ENCODE data around the gene PASK.
"Not testable (repeated sequence)": the region's sequence is repeated elsewhere in the genome, so short reads cannot be mapped to it uniquely, and the experiment has no call there.

Gene PASK

DNA sequence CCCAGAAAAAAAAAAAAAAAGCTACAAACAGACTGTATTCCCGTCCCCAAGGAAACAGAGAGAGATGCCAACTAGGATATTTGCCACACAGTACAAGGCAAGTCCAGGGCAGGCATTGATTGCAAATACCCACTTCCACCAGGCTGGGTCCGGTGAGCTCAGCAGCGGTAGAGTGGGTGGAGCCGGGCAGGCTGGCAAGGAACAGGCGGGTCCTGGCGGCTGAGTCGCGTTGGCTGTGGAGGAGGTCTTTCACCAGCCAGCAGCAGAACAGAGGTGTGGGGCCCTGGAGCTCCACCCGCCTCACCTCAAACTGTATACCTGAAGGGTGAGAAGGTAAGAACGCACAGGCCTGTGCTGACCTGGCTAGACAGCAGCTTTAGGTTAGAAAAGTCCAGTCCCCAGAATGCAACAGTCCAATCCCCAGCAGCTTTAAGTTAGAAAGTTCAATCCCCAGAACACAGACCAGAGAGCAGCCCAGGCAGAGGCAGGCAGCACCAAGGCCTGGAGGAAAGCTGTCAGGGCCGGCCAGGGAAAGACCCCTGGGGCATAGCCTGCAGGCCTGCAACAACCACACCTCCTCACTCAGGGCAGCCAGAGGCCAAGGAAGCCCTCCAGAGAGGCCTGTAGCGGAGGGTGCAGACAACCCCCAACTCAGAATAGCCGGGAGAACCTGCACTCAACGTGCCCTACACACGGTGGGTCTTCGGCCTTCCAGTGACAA is 25.3 kb downstream of the PASK start:
- no peak for DNase-seq

DNA sequence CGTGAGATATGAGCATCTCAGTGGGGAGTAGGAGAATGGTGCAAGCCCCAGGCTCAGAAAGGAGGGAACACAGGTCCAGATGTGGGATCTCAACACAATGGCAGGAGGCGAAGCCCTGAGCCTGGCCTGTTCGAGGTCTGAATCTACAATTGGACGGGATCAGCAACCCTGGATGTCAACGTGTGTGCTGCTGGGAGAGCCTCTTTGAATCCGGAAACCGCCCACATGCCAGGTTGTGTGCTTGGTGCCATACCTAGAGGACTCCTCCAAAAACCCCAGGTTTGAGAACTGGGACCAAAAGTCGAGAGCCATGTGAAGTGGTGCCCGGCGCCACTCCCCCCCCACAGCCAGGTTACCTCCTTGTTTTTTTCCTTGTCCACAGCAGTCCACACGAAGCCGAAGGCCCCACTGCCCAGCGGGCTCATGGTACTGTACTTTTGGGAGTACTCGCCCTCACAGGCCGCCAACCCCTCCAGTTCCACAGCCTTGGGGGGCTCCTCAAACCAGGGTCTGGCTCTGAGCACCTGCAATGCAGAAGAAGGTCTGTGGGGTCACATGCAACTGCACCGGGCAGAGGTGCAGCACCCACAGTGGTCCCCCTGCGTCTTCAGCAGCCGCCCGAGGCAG is 26.8 kb downstream of the PASK start:
- no peak for DNase-seq

DNA sequence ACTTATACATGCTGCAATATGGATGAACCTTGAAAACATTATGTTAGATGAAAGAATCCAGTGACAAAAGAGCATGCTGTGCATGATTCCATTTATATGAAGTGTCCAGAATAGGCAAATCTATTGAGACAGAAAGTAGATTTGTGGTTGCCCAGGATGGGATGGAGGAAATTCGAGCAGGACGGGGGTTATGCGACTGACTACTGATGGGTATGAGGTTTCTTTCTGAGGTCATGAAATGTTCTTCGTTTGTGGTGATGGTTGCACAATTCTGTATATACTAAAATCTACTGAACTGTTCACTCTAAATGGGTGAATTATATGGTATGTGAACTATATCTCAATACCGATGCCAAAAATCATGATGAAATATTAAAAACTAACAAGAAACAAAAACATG is 28.3 kb downstream of the PASK start:
- DNase-seq = no peak

DNA sequence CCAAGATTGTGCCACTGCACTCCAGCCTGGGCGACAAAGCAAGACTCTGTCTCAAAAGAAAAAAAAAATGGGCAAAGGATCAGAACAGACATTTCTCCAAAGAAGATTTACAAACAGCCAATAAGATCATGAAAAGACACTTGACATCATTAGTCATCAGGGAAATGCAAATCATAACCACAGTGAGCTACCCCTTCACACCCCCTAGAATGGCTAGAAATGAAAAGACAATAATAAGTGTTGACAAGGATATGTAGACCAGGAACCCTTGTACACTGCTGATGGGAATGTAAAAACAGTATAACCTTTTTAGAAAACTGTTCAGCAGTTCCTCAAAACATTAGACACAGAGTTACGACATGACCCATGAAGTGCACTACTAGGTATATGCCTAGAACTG is 28.8 kb downstream of the PASK start:
- DNase-seq = no peak

DNA sequence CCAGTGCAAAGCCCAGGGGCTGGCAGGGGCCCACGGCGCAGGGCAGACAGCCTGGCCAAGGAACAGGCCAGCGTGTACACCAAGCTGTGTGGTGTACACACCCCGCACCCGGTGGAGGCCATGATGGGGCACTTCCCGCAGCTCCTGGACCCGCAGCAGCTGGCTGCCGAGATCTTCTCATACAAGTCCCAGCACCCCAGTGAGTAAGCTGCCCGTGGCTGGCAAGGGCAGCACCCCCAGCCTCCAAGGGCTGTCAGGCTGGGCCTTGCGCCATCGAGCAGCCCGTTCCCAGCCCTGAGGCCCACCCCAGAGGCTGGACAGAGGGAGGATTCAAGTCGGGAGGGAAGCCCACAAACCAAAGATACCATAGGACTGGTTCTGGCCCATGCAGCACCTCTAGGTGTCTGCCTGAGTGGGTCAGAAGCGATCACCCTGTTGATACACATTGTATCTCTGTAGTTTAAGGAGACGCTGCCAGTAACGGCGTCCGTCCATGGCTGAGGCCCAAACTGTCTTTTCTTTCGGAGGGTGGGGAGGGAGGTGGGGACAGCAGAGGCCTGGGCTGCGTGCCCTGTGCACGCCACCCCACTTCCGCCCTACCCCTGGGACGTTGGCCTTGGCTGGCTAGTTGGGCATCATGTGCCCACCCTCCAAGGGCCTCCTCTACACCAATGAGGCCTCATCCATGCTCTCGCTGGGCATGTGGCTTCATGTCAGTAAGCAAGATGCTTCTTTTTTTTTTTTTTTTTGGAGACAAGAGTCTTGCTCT is 30.4 kb downstream of the PASK start:
- DNase-seq = no peak

DNA sequence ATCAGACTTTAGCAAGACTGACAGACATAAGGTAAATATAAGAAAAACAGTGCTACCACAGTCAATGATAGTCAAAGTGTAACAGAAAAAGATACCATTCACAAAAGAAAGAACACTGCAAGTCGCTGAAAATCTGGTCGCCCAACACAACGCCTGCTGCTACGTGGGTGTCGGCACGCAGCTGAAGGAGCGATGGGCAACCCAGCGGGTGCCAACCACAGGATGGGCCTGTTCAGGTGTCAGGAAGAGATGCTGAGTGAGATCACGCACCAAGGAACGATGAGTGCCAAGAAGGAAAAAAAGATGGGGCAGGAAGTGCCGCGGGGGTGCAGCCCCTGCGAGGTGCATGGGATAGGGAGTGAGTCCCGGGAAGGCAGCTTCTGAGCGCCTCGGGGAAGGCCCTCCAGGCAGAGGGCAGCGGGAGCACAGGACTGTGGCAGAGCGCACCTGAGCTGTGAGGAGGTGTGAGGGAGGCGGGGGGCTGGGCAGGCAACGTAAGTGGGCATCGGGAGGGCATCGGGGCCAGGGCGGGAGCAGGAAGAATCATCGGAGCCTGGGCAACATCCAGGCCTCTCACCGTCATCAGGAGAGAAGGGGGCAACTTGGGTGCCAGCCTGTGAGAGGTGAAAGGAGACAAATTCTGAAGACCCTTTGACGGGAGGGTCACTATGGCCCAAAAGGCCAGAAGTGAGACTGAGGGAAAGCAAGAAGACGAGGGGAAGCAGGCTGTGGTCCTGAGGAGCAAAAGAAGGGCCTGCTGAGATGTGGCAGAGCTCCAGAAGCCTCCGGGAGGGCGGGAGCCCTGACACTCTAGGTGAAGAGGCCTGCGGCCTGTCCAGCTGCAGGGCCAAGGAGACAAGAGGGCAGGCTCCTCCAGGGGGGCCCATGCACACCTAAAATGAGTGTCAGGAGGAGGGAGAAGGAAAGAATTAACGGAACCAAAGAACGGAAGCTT is 32.4 kb downstream of the PASK start:
- no peak for DNase-seq

DNA sequence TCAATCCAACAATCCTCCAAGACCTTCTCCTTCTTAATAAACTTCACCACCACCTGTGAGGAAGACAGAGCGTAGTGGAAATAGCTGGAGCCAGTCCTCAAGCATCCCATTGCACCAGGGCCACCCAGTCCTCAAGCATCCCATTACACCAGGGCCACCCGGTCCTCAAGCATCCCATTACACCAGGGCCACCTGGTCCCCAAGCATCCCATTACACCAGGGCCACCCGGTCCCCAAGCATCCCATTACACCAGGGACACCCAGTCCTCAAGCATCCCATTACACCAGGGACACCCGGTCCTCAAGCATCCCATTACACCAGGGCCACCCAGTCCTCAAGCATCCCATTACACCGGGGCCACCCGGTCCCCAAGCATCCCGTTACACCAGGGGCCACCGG is 33.9 kb downstream of the PASK start:
- no peak for DNase-seq

DNA sequence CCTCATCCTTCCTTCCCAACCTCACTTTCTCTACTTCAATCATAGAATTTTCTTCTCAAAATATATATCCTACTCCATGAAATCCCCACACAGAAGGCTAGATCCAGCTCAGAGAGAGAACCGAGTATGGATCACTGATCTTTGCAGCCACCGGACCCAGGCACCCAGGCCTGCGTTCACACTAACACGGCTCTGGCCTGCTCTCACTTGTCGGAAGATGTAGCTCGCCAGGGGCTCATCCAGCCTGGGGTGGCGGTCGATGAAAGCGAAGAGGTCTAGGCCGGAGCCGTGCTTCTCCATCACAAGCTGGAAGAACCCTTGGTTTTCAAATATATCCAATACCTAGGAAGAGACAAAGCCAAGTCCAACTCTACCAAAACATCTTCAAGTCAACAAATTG is 34.4 kb downstream of the PASK start:
- DNase-seq = no peak

DNA sequence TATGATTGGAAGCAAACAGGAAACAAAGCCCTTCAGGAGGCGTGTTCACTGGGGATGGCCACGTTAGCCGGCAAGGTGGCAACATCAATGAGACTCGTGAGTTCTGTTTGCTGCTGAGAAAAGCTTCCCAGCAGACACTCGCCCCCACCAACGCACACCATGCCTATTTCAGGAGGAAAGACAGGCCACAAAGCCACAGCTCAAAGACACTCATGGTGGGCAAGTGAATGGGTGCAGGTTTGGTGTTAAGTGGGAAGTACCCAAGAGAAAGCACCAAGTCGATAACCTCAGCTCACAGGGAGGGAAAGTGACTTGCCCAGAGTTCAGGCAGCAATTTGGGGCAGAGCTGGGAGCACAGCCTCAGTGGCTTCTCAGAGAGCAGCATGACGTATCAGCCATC is 36.7 kb downstream of the PASK start:
- DNase-seq = no peak

DNA sequence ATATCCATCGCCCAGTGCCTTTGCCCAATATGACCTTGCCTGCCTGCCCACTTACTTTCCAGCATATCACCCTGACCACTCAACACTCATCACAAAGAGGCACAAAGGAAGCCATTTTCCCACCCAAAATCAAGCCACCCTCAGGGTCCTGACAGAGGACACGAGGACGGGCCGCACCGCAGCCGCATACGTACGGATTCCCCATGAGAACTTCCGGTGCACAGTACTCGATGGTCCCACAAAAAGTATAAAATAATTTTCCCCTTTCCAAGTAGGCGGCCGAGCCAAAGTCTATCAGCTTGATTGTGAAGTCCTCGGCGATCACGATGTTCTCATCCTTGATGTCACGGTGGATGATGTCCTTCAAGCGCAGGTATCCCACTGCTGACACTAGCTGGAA is 37.2 kb downstream of the PASK start:
- no peak for DNase-seq

DNA sequence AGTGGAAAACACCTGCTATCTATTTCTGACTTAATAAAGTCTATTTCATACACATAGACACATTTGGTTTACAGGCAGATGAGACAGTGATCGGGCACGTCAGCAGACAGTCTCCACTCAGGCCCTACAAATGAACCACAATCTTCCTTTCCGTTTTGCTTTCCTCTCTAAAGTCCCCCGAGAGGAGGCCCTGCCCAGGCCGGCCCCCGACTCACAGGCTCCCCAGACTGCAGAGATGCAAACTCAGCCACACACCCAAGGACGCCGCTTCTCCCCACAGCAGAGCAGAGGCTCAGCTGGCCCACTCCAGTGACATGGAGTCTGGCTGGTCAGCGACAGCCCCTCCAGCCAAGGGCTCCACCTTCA is 37.8 kb downstream of the PASK start:
- no peak for DNase-seq

DNA sequence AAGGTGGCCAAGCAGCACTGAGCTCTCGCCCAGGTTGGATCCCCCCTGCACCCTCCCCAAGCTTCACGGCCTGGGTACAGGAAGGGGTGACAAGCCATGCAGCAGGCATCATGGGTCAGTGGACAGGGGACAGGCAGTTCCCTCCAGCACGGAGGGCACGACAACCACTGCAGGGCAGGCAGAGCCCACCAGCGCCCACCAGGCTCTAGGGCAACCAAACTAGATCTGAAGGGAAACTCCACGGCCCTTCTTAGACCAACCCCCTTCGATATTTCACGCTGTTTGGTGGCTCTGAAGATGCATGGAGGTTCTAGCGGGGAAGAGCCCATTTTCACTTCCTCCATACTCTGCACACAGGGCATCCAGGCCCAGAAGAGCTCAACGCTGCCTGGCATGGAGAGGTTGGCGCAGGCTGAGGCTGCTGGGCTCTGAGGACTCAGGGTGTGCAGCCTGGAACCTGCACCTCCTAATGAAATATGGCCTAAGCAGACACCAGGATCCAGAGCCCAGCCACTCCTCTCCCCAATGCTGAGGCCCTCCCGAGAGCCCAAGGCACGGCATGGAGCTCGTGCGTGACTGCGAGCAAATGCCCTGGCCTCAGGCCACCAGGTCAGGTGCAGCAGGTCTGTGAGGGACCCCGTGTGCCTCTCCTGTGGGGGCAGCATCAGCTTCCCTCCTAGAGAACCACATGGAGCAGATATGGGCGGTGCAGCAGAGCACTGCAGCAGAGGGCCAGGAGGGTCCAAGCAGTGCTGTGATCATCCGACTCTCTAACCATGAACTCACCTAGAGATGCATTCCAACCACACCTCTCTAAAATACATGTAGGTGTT is 38.4 kb downstream of the PASK start:
- DNase-seq = no peak

DNA sequence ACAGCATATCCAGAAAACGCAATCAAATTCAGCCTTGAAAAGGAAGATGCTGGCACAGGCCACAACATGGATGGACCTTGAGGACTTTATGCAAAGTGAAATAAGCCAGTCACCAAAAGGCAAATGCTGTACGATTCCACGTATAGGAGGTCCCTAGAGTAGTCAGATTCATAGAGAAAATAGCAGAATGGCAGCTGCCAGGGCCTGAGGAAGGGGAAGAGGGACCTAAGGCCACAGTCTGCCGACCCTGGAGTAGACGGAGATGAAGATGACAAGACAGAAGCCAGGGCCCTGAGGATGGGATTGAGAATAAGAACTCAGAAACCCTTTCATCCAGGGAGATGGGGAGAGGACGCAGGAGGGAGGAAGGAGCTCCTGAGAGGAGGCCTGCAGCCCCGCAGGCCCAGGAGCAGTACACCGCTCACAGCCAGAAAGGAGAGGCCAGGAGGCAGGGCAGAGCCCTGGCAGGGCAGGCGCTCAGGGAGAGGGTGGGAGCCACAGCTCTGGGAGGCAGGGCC is 39.1 kb downstream of the PASK start:
- no peak for DNase-seq

DNA sequence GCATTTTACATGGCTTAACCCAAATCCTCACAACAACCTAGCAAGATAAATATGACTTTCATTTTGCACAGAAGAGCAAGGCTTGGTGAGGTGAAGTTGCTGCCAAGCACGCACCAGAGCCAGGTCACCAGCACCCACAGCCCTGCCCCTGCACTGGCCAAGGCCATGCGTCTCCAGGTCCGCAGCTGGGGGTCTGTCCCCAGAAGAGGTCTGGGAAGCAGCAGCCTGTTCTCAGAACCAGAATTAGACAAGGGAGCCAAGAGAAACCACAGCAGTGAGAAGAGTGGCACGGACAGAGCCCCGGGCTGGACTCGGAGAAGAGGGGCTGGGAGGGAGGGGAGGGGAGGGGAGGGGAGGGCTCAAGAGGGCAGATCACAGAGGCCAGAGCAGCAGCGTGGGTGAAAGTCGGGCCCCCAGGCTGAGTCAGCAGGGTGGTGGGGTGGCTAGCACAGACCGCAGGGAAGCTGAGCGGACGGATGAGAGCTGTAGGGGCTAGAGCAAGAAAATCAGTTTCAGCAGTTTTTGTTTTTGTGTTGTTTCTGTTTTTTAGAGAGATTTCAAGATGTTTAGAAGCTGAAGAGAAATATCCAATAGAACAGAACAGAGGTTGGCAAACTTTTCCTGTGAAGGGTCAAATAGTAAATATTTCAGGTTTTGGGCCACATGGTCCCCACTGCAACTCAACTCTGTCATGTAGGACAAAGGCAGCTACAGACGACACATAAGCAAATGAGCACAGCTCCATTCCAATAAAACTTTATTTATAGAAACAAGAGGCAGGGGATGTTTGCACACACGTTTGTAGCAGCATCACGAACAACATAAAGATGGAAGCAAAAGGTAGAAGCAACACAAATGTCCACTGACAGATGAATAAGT is 39.8 kb downstream of the PASK start:
- DNase-seq = no peak

DNA sequence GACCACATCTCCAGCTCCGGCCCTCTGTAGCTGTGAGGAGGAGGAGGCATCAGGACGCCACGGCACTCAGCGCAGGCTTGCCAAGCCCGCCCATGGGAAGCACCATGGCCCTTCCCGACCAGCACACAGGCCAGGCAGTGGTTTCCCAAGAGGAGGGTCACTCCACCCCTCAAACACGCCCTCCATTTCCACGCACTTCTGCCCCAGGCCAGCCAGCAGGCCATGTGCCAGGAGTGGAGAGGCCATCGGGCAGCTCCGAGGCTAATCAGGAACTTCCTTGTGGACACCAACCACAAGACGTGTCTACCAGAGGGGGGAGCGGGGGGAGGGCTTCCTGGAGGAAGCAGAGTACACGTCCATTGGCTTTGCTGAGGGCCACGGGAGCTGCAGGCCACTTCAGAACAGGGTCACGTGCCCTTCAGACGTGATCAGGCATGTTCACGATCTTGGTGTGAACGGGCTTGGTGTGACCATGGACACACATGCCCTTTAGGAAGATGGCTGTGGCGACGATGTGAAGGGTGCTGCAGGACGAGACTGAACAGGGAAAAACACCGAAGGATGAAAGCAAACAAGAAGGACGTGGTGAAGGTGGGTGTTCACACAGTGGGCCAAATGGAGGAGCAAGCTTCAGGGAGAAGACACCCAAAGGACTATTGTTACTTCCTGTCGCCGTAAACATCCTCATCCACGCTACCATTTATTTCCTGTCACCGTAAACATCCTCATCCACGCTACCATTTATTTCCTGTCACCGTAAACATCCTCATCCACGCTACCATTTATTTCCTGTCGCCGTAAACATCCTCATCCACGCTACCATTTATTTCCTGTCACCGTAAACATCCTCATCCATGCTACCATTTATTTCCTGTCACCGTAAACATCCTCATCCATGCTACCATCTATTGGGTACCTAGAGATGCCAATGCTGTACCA is 40.7 kb downstream of the PASK start:
- DNase-seq = no peak

DNA sequence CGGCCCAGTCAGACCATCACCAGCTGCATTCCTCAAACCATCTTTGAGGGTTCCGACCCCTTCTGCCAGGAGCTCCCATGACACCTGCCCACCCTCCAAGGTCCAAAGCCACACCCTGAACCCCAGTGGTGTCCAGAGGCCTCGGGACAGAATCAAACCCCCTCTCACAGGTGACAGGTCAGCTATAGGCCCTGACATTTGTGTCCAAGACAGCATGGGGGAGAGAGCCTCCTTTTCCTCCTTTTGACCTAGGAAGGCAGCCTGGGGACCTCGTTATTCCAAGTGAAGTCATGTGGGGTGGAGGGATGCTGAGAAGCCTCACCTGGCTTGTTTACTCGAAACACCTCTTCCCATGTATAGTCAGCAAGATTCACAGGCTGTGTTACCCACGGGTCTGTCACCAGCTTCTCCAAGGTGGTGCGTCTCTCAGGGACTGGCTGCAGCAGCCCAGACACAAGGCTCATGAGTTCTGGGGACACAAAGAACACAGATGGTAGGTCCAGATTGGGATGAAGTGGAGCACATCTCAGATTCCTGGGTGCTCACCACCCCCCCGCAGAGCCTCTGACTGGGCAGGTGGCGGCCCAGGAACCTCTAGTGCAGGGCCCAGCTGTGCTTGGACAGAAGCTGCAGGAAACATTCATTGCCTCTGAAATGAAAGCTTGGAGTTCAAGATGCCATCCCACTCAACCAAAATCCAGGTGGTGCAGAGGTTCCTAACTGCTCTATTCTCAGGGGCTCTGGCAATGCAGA is 42.1 kb downstream of the PASK start:
- no peak for DNase-seq

DNA sequence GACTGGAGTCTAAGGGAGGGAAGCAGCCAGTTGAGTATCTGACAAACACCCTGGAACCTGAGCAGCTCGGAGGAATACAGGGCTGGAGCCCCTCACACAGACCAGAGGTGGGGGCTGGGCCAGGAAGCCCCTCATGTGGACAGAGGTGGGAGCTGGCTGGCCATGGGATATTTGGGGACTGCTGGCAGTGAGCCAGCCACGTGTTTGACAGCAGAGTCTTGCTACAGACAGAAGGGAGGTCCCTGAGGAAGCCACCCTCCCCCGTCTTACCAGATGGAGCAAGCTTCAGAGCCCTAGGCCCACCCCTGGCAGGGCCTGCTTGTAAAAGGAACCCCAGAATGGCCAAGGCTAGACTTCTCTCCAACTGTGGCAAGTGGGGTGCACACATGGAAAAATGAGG is 43.6 kb downstream of the PASK start:
- no peak for DNase-seq

DNA sequence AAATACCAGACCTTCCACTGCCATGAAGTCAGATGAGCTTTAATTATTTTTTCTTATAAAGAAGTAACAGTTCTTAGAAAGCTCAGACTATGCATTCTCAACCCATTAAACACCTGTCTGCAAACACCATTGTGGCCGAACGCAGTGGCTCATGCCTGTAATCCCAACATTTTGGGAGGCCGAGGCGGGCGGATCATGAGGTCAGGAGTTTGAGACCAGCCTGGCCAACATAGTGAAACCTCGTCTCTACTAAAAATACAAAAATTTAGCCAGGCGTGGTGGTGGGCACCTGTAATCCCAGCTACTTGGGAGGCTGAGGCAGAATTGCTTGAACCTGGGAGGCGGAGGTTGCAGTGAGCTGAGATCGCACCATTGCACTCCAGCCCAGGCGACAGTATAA is 44.7 kb downstream of the PASK start:
- DNase-seq = not testable (repeated sequence)

DNA sequence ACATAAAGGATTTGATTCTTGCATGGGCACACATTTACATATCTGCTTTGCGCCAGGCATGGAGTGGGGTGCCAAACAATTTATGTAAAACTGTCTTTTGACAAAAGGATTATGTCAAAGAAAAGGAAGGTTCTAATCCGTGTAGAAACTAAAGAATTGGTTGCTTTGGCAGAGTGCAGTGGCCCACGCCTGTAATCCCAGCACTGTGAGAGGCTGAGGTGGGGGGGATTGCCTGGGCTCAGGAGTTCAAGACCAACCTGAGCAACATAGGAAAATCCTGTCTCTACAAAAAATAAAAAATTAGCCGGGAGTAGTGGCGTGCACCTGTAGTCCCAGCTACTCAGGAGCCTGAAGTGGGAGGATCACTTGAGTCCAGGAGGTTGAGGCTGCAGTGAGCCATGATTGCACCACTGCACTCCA is 46.1 kb downstream of the PASK start:
- DNase-seq = no peak
